GM18870 (cell line): ENCODE data around the gene RER1.

Experiments
- ATAC-seq: cut with Tn5 transposase; IDR thresholded peaks from one replicate; pipeline ENCODE4 v1.9.1; 2021; ENCODE audit warnings: moderate library complexity; ENCODE audit not compliant: unreplicated experiment

Gene RER1

DNA sequence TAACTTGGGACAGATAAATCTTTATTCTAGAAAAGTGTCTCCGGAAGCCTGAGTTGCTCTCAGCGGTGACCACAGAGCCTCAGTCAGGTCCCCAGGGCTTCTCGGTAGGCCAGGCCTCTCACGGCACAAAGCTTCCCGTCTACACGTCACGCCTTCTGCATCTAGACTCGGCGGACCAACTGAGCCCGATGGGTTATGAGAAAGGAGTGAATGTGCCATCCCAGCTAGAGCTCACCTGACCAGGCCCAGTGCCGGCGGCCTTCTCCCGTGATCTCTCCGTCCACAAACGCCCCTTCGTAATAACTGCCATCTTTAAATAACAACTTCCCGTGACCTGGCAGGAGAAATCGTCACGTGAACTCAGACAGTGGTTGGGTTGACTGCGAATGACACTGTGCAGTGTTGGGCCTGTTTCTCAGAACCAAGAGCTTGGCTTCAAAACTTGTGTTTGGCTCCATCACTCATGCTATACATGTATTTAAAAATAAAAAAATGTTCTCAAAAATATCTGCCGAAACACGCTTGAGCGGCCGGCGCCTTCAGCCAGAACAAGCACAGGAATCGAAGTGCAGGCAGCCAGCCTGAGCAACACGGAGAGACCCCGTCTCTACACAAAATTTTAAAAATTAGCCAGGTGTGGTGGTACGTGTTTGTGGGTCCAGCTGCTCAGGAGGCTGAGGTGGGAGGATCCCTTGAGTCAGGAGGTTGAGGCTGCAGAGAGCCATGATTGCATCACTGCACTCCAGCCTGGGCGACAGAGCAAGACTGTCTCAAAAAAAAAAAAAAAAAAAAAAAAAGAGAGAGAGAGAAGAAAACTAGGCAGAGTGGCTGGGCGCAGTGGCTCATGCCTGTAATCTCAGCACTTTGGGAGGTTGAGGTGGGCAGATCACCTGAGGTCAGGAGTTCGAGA lies 3.4 kb upstream of the RER1 start:
- no peak for ATAC-seq

DNA sequence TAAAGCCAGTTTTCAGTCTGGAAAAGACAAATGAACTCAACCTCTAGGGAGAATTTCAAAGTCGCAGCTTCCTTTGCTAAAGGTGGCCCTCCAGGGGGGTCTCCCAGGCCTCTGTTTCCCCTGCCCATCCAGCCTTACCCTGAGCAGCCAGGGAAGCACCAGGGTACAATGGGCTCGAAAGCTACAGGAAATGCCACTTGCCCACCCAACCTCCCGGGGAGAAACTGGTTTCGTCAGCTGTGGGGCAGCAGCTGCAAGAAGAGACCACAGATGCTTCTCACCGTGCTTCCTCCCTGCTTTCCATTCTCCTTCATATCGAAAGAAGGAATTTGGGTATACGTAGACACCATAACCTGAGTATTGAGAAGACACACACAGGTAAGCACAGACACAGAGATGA lies 2.0 kb upstream of the RER1 start:
- no peak for ATAC-seq

DNA sequence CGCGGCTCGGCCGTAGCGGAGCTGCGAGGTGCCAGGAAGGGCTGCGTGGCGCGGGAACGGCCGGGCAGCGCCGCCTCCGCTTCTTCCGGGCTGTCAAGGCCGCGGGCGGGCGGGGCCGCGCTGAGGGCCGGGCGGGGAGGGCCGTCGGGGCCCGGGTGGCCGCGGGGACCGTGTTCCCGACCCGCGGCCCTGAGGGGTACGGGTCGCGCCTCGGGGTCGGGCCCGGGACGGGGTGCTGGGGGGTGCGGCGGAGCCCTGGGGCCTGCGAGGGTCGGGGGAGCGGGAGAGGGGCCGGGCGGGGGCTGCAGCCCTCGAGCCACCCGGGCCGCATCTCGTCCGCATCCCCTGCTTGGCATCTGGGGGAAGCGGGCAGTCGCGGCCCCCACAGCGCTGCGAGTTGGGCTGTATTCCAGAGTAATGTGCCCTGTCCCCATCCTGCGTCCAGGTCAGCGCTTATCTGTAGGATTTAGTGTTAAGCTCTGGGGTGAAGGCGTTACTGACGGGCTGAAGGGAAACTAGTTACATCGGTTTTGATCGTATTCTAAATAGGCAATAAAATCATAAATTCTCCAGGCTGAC lies 379 bp downstream of the RER1 start:
- no peak for ATAC-seq

DNA sequence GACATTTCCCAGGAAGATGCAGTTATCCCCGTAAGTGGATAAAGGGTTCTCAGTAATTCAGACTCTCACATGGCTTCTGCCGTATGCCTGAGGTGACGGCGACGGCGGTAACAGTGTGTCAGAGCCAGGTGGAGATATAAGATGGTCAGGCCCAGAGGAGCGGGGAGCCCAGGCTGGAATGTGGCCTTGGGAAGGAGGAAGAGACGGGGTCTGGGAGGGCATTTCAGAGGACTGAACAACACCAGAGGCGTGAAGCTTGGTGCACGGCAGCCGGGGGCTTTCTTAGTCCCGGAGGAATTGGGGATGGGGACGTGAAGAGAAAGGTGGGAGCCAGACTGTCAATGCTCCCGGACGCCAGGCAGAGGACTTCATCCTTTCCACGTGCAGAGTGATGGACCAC lies 1.0 kb downstream of the RER1 start:
- no peak for ATAC-seq

DNA sequence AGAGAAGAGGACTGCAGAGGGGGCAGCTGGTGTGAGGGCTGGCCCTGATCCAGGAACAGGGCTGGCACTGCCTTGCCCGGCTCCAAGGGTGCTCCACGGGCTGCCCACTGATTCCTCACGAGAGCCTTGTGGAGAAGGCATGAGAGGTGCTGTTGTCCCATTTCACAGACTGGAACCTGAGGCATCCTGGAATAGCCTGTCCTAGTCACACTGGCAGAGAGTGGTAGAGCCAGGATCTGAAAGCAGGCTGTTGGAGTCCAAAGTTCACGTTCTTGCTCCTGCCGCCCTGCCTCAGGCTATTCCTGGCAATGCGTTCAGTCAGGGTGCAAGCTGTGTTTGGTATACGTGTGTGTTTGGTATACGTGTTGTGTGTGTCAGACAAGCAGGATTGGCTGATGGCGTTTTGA lies 1.8 kb downstream of the RER1 start:
- ATAC-seq: no peak

DNA sequence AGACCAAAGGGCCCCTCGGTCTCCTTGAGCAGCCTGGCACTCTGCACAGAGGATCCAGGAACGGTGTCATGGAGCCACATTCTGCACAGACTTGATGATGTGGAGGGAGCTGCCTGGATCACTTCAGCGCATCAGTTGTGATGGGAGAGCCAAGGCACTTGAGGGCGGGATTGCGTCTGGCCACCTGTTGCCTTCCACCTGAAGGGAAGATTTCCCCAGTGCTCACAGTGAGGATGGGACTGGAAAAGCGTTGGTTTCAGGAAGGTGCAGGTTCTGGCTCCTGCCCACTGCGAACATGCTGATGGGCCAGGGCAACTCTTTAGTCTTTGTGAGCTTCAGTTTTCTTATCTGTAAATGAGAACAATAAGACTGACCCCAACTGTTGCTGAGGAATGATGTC lies 2.6 kb downstream of the RER1 start:
- ATAC-seq: no peak

DNA sequence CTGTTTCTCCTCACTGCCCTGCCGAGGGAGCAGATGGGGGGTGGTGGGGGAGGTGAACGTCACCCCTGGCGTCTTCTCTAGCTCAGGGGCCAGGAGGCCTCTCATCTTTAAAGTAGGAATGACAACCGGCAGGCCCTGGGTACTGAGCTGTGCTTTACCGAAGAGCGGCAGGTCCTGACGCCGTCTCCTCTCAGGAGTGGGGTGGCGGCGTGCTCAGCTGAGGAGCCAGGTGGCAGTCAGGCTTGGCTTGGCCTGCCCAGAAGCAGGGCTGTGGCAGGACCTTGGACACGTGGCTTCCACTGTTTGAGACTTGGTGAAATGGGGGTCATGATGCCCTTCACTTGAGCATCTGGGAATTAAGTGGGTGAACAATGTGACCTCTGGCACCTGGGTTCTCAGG lies 3.1 kb downstream of the RER1 start:
- ATAC-seq: no peak

DNA sequence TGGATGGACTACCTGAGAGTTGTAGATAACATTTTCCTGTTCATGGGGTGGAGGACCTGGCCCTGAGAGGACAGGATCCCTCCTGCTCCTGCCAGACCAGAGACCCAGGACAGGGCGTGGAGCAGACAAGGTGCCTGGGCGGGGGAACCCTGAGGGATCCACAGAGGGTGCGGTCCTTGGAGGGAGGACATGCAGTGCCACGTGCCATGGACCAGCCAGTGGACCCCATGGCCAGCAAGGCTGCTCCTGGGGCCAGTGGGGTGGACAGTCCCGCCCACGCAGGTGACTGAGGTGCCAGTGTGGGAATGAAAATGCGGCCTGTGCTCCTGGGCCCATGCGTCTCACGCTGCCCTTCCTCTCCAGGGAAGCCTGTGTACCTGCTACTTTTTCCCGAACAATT lies 3.6 kb downstream of the RER1 start:
- no peak for ATAC-seq

DNA sequence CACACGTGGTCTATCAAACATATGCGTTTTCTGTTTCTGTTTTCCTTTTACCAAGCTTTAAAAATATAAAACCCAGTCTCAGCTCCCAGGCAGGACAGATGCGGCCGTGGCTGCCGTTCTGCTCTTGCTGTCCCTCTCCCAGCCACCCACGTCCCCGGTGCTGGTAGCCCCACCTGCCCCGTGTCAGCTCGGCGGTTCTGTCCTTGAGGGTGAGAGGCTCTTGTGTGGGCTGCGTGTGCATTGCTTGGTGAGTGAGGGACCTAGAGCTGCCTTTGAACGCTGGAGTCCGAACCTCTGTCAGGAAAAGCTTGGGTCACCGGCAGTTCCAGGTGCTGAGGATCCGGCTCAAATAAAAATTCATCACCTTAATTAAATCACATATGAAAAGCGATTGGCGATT lies 4.4 kb downstream of the RER1 start:
- ATAC-seq: no peak

DNA sequence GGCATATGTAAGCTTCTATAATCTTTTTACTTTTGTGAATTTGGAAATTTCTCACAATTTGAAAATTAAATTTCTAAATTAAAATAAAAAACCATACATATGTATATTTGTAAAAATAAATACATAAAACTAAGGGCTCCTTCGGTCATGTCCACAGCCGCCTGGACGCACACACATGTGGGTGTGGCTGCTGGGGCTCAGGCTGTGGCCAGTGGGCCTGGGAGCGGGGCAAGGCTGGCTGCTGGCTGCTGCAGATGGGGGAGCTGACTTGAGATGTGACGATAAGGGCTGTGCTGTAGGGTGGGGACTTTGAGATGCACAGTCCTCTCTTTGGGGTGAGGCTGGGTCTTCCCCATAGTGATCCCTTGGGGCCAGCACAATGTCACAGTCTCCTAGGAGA lies 4.8 kb downstream of the RER1 start:
- no peak for ATAC-seq

DNA sequence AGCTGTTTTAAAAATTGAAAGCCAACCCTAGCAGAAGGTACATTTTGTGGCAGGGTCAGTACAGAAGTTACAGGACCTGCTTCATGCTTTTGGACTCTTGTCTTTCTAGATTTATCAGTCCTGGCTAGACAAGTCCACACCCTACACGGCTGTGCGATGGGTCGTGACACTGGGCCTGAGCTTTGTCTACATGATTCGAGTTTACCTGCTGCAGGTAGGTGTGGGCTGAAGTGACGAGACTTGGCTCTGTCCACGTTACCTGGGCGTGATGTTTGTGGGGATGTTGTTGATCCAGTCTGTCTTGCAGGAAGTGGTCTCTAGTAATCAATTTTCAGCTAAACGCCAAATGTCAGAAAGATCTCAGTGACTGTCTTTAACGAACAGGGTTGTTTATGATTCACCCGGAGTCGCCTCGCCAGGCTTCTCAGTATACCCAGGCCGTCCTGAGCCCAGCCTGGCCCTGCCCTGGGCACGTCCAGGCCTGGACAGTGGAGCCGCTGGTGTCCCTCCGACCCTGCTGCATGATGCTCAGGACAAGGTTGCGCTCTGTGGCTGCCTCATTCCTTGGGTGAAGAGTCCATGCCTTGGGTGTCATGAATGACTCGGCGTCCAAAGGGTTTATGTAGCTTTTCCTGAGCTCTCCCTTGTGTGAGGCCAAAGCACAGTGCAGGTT lies 5.5 kb downstream of the RER1 start:
- no peak for ATAC-seq

DNA sequence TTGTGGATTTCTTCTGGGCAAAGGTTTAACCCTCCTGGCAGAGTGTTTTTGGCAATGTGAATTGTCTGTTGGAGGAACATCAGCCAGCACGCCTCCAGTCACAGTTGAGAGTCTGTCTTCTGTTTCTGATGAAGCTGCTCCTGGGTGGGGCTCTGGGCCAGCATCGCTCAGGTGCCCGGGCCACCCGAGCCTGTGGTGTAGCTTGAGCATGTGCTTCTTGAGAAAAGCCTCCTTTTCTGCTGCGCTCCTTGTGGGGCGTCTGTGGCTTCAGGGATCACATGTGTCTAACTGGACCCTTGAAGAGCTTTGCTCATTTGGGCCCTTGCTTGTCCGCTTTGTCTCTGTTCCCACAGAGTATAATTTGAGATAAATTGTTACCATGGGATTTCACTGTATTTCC lies 7.2 kb downstream of the RER1 start:
- no peak for ATAC-seq

DNA sequence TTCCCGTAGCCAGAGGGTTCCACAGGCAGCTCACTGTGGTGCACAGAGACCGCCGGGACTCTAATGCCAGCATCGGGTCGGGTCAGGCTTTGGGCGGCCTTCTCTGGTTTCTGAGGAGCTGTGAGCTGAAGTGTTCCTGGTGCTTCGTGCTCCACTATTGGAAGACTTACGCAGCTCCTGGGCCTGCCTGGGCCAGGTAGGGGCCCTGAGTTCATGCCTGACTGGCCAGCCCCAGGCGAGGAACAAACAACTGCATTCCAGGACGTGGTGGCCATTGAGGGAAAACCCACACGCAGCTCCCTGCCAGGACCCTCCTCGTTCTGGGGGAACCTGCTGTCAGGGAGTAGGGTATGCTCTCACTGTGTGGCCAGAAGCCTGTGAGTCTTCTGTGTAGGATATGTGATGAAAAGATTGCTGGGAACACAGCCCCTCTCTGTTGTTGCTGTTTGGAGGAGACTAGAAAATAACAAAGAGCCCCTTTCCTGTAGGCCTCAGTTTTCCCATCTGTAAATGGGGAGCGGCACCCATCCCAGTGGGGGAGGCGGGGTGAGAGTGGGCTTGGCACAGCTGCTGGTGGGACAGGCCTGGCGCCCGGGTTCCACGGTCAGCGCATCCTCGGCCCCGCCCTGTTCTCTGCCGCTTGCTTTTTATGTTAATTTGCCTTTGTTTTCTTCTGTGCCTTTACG lies 8.4 kb downstream of the RER1 start:
- no peak for ATAC-seq

DNA sequence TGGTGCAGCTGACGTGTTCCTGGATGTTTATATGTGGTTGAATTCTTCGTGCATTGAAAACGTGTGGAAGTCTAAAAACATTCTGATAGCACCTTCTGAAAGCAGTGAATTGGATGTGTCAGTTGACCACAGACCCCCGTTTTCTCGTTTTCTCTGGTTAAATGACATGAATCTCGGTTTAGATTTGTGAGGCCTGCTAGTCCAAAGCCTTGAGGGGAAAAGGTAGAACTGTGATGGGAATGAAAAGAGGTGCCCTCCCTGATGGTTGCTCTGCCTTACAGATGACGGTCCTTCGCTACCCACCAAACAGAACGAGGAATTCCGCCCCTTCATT lies 8.9 kb downstream of the RER1 start:
- ATAC-seq: no peak

DNA sequence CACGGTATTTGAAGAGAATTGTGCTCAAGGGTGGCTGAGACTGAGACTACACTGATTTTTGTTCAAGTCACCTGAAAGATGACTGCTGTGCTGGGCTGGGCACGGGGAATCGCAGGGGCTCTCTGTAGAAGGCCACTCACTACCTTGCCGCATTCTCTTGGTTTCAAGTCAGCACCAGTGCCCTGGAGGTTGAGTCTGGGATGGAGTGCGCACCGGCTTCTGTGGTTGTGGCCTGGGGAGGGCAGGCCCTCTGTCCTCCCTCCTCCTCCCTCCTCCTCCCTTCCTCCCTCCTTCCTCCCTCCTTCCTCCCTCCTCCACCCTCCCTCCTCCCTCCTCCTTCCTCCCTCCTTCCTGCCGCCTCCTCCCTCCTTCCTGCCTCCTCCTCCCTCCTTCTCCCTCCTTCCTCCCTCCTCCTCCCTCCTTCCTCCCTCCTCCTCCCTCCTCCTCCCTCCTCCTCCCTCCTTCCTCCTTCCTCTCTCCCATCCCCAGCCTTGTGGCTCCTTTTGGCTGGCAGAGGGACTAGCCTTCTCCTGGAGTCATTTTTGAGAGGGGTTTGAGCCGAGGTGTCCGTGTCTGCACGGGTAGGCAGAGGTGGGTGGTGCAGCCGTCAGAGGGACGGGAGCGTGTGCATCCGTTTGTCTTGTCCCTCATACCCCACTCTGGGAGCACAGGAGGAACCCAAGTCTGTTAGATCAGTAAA lies 9.5 kb downstream of the RER1 start:
- ATAC-seq: no peak

DNA sequence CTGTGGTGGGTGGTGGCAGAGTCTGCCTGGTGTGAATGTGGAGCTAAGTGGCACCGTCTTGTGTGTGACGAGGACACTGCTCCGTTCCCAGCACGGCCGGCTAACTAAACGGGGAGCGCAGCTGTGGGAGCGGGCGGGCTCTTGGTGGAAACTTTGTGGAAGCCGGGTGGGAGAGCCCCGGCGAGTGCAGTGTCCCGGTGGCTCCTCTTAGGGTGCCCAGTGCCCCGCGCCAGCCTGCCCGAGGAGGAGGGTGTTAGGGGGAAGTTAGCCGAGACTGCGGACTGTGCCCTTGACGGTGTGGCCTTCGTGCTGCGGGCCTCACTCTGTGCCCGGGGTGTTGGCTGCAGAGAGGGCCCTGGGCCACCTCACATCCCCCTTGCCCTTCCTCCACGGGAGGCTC lies 10.8 kb downstream of the RER1 start:
- no peak for ATAC-seq

DNA sequence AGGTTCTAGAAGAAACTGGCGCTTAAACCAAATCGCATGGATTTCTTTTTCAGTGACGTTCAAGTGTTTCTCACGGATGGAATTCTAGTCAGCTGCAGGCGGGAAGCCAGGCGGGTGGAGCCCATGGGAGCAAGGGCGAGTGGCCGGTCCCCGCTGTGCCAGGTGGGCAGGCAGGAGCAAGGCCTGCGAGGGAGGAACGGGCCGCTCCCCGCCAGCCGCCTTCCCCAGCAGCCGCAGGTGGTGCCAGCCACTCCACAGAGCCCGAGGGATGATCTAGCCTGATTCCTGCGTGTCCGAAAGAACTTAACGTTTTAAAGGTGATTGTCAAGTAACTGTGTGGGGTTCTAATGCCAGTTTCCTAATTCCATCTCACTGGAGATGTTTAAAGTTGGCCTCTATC lies 11.6 kb downstream of the RER1 start:
- no peak for ATAC-seq

DNA sequence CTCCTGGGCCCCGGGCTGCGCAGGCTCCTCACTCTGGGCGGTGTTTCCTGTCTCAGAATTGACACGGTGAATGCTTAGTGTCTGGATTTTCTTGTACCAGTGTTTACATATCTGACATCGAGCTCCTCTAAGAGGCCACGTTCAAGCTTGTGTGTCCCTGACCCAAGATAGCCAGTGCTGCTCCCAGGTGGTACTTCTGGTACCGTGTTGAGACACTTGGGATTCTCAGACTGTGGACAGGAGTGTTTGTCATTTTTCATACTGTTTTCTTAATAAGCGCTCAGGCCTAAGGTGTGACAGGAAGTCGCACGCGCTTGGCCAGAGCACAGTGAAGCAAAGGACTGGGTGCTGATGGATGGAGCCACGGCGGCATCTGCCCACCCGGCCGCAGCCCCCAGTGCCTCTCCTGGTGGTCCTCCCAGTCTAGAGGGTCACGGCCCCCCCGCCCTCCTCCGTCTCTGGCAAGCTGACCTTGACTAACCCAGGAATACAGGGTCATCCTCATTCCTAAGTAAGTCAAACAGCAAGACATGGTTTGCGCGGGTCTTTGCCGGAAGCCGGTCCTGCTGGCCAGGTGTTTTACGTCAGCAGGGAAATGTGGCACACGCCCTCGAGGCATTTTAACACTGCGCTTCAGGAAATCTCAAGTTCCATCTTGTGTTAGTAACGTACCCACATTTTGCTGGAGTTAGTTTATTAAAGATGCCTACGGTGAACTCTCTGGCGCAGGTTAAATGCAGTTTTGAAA lies 12.7 kb downstream of the RER1 start:
- no peak for ATAC-seq

DNA sequence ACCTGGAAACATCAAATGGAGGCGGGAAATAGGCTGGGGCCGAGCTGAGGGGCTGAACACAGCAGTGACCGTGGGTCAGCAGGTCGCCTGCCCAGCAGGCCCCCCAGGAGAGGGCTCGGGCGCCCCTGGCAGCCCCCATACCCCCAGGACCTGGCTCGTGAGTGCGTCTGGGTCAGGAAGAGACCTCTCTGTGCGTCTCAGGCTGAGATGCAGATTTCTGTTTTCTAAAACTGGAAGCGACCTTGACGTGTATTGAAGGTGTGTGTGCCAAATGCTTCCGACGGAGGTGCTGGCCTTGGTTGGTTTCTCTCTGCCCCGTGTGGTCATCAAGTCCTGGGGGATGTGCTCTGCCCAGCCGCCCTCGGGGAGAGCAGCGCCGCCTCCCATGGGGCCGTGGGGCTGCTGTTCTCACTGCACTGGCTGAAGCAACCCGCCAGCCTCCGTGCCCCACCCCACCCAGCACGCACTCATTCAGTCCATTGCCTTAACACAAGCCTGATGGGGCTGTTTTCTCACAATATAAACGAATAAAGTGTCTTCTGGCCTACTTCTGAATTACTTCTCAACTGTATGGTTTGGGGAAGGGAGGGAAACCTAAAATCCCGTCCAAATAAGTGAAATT lies 13.4 kb downstream of the RER1 start:
- no peak for ATAC-seq
